ENCODE data around the gene POU6F2. TPM values are rescaled to one million over a fixed set of nuclear protein-coding genes. Genes with fewer than 3 reads are reported as not detected.

Gene POU6F2
- total and polyA plus RNA-seq, 9 of the 15 experiments (the other 6 are each of a cell fraction or from before 2014, with no cell fraction given), result 0.29 to 1.5 (median 0.96) TPM

GRCh38 chr7:39379416-39379815 lies 401.7 kb downstream of the POU6F2 start:
- H3K4me3 ChIP-seq, result no peak overlapping the region
- ChIA-PET CTCF (ENCODE audit: low intra/inter-chr PET ratio) (no interaction called here), POLR2A (no interaction called here)
- no peak for DNase-seq (ENCODE audit: extremely low read depth in 1 of 4, low spot score in 3 of 4)
- no peak overlapping the region for H3K27ac ChIP-seq (ENCODE audit: extremely low read depth, low read depth, low read length)
- no peaks in the 10 kb centered on the region for H3K9me1 ChIP-seq (ENCODE audit: control insufficient read depth, insufficient read depth, low read length)
- H3K36me3 ChIP-seq (ENCODE audit: control insufficient read depth, insufficient read depth, low read length), result no peaks in the 10 kb centered on the region
- no peaks in the 10 kb centered on the region for H3K9me3 ChIP-seq (replicated peaks; ENCODE audit: control insufficient read depth, insufficient read depth, low read depth, low read length)
- no peaks in the 10 kb centered on the region; the same call in 1 of the 2 replicates for H4K20me1 ChIP-seq (replicated peaks; ENCODE audit: control insufficient read depth, insufficient read depth, low read length)
- no peak for TF ChIP-seq ZNF140 (CRISPR knock-in tag; IDR thresholded peaks at IDR 0.05)
- TF ChIP-seq RNF219 (CRISPR knock-in tag; IDR thresholded peaks at IDR 0.05), result no peak
- no peak for TF ChIP-seq PRPF4 (IDR thresholded peaks at IDR 0.05; ENCODE audit: insufficient read depth, low read depth, low read length, poor library complexity, severe bottlenecking)
- TF ChIP-seq RBFOX2 (IDR thresholded peaks at IDR 0.05; ENCODE audit: low read depth, low read length), result no peak
- no peak for TF ChIP-seq ZSCAN29 (IDR thresholded peaks at IDR 0.05)
- no peak for TF ChIP-seq NR2C1 (IDR thresholded peaks at IDR 0.05)
- TF ChIP-seq NR2C1 (tag; IDR thresholded peaks at IDR 0.05), result no peak
- no peak for TF ChIP-seq MBD1 (CRISPR knock-in tag; IDR thresholded peaks at IDR 0.05)
- TF ChIP-seq FOXK1 (CRISPR knock-in tag; IDR thresholded peaks at IDR 0.05; ENCODE audit: borderline replicate concordance), result no peak
- no peak for TF ChIP-seq GATAD2A (IDR thresholded peaks at IDR 0.05)
- TF ChIP-seq ZNF24 (IDR thresholded peaks at IDR 0.05), result no peak
- no peak for TF ChIP-seq ZBED1 (IDR thresholded peaks at IDR 0.05)
- TF ChIP-seq ZBTB1 (CRISPR knock-in tag; IDR thresholded peaks at IDR 0.05; ENCODE audit: borderline replicate concordance, low read depth), result no peak
- no peak for TF ChIP-seq HMGXB4 (CRISPR knock-in tag; IDR thresholded peaks at IDR 0.05)
- H3K4me1 ChIP-seq (replicated peaks in 1 of 2; ENCODE audit: control insufficient read depth in 2 of 2, insufficient read depth in 2 of 2, low read length in 2 of 2), result no peaks in the 10 kb centered on the region
- H3K79me2 ChIP-seq (ENCODE audit: control insufficient read depth, insufficient read depth, low read length), result no peaks in the 10 kb centered on the region
- no peak for ATAC-seq
- WGBS (ENCODE audit: insufficient coverage, low coverage, missing lambda C conversion rate), result 0% methylated on average over 3 of the region's 5 CpGs
- H3K27me3 ChIP-seq (ENCODE audit: control insufficient read depth in 2 of 2, insufficient read depth in 2 of 2, low read length in 2 of 2), result peaks cover 2 to 5% of the 10 kb centered on the region in 2 experiments; a peak in 2 of 5 replicates
- intact Hi-C loops (cut with micrococcal nuclease) (no loop called here), in situ Hi-C loops (cut with MboI) (no loop called here)
- no peak for FAIRE-seq
- BruUV-seq (replicated peaks), result no TSS peak
- no peak overlapping the region for H3K9ac ChIP-seq (ENCODE audit: insufficient read depth in 1 of 2, low read depth in 2 of 2, low read length in 2 of 2)
- no peak overlapping the region for H3K4me2 ChIP-seq (ENCODE audit: insufficient read depth, low read length)
- no peak overlapping the region for H2AFZ ChIP-seq (ENCODE audit: low read depth, low read length)
